ENCODE results near the gene HOXB8.

Gene HOXB8

GRCh38 chr17:48637323-48638260 lies 22.5 kb upstream of the HOXB8 start:
- DNase-seq: no peak

- no peak for DNase-seq
Observed at GRCh38 chr17:48636177-48637018, 21.3 kb upstream of the HOXB8 start.

DNA sequence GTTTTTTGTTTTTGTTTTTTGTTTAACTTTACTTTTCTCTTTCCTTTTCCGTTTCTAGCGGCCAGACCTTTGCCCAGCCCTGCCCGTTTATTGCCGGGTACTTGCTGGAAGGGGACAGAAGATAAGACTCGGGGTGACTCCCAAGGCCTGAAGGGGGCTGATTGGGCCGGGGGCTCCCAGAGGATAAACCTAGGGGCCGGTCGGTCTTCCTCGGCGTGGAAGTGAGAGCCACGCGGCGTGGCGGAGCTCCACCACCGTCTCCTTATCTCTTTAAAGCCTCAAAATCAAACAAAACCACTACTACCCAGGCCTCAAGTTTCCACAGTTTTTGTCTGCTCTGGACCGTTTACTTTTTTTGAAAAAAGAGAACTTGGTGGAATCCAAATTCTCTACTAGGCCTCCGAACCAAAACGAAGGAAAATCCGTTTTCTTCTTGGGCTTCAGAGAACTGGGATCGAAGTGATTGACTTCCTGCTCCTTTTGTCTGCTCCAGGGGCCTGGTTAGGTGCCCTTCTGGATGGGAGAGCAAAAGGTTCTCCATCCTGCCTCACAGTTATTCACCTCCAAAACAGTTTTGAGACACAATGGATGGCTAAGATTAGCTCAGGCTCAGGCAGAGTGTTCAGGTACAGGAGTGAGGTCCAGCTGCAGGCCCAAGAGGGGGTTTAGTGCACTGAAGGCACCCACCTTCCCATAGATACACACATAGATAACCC lies 19.6 kb upstream of the HOXB8 start:
- no peak for DNase-seq

- no peak for DNase-seq
Observed at GRCh38 chr17:48633266-48633677, 18.2 kb upstream of the HOXB8 start.

DNA sequence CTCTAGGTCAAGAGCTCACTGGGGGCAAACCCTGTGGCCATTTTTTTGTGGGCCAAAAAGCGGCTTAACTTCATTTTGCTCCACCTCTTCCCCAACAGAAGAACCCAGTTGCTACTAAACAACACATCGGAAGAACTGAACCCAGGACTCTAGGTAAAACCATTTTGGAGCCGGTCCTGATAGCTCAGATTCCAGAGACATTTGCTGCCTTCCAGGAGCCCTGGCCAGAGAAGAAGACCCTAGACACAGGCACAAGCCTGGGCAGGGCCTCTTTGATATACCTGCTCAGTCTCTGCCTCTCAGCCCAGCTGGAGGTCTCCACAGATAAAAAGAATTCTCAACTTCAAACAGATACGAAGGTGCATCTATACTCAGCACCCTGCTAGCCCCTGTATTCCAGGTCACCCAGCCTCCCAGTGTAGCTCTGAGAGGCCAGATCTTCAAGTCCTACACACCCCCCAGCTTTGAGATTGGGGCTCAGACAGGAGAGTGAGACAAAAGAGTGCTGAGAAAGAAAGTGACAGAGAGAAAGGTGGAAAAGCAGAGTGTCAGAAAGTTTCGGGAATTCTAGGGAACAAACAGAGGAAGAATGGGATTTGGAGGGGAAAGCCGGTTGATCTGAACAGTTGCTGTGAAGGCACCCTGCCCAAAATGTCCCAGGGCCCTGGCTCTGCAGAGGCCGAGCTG lies 17.6 kb upstream of the HOXB8 start:
- DNase-seq: no peak

DNA sequence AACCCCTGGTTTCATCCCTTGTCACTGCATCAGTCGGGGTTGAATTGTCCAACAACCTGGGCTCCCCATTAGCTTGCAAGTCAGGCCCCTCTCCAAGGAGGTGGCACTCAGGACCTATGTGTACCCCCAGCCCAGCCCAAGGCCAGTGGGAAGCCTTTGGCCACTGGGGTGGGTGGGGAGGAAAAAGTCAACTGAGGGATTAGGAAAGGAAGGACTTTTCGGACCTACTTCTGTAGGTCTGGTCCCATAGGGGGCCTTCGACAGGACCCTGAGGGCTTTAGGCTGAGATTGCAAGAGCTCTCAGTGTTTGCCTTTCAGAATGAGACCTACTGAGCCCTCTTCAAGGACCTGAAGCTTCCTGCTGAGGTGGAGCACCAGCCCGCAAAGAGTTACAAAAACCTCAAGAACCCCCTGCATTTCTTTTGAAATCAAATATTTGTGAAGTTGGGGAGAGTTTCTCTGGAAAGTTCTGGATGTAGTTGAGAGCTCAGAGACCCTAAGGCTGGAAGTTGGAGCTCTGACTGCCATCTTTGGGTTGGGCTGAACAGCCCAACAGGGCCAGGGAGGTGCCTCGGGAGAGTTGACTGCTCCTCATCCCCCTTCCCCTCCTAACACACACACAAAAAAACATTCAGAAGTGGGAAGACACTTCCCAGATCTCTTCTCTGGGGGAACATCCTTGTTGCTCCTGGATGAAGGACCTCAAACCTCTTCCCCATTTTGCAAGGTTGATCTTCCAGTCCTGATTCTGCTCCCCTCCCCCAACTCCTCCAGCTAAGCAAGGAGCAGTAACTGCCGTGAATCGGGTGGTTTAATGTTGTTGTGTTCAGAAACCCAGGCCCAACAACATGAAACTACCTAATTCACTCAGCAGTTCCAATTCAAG lies 16.8 kb upstream of the HOXB8 start:
- DNase-seq: no peak

GRCh38 chr17:48630925-48631692 lies 16.0 kb upstream of the HOXB8 start:
- no peak for DNase-seq

DNA sequence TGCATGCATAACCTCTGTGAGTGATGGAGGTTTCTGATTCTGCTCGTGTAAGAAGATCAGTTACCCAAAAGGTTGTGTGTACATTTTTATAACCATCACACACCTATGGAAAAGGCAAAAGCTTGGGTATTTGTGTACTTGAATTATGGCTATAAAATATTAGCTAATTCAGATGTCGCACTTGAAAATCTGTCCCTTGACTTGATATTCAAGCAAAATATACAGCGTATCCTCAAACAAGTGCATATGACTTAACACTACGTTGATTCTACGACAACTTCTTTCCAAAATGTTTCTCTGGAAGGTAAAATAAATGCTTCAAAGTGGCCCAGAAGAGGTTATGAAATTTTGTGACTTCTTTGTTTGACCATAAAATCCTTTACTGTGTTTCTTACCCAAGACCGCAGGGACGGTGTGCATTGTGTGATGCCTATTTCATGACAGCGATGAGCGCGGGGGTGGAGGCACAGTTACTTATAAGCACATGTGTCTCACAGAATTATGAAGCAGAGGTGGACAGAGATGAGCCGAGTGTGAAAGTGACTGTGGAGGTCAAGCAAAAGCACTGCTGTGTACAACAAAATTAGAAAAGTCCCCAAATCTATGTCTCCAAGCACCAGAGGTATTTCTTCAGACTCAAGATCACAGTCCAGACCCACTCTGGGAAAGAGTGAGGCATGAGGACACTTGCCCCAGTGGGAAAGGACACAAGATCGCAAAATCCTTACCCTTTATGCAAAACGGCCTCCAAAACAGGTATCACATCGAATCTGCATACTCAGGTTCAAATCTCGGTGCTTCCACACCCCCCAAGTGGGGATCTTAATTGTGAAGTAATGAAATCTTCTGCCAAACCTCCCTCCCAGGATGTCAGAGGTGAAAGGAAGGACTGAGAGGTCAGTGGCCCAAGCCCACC lies 15.2 kb upstream of the HOXB8 start:
- DNase-seq: no peak

- DNase-seq: no peak
Observed at GRCh38 chr17:48629411-48629759, 14.3 kb upstream of the HOXB8 start.

- DNase-seq: no peak
Observed at GRCh38 chr17:48628649-48629410, 13.7 kb upstream of the HOXB8 start.

- DNase-seq: no peak
Observed at GRCh38 chr17:48627623-48628521, 12.8 kb upstream of the HOXB8 start.

GRCh38 chr17:48627118-48627597 lies 12.1 kb upstream of the HOXB8 start:
- DNase-seq: no peak

DNA sequence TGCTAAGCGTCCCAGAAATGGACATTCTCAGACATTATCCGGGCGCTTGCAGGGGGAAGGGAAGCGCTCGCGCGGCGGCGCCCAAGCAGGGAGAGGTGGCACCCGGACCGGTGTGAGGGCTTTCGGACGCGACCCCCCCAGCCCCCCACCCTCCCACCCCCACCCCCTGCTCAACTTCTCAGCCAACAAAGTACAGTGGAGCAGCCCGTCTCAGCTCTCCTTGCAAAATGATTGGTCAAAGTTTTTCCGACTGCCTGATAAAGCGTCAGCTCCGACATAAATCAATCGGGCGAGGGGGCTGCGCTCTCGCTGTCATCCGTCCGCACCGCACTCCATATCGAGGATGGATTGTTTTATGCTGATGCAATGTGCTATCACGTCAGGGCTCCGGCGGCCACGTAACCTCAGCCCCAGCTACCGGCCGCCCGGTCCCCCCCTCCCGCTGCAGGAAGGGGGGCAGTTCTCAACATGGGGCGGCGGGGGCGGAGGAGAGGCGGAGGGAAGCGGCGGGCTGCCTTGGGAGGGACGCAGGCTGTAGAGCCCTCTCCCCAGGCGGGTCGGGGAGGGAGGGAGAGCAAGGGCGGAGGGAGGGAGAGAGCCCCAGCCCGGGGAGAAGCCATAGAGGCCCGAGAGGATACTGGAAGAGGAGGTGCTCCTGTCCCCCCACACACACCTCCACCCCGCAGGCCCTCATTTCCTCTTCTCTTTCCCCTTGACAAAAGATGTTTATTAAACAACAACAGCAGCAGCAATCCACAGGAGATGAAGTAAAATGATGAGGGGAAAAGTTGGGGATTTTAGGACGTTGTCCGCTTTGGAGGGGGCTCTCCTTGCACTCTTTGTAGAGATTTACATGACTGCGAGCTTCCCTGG lies 11.4 kb upstream of the HOXB8 start, which contains the start of gene HOXB9:
HOXB9 (minus strand) TSS at position 114 of the 873 bp plus-strand sequence; CDS start at position 25, 89 bp downstream.
- peak; percentile 31 for DNase-seq

- peak; percentile 56 for DNase-seq
Observed at GRCh38 chr17:48625495-48626244, 10.6 kb upstream of the HOXB8 start.
